ENCODE measurements around the gene JARID2.

The JARID2 gene

GRCh38 chr6:15431762-15432483 is 186.1 kb downstream of the JARID2 start:
- Histone ChIP-seq H3K9me2 (replicated peaks; ENCODE audit: insufficient read depth, low read length) (no peaks in the 10 kb centered on the region), H3F3A (ENCODE audit: insufficient read depth, low read length) (peaks cover 23% of the 10 kb centered on the region), H3K27ac (ENCODE audit: low read length) (no peak overlapping the region), H4K20me1 (ENCODE audit: insufficient read depth, low read length) (no peaks in the 10 kb centered on the region), H3K36me3 (replicated peaks; ENCODE audit: insufficient read depth, low read length) (no peaks in the 10 kb centered on the region), H3K9me3 (replicated peaks; ENCODE audit: insufficient read depth, low read length) (no peaks in the 10 kb centered on the region), H3K79me2 (ENCODE audit: low read length) (peaks cover 79% of the 10 kb centered on the region), H3K27me3 (replicated peaks; ENCODE audit: insufficient read depth, low read length) (no peaks in the 10 kb centered on the region), H3K4me2 (ENCODE audit: low read depth, low read length) (no peak overlapping the region), H3K4me3 (ENCODE audit: low read length) (no peak overlapping the region), H3K9ac (ENCODE audit: low read length) (no peak overlapping the region), H2AFZ (ENCODE audit: low read length) (no peak overlapping the region), H3K4me1 (ENCODE audit: low read length) (peaks cover 50% of the 10 kb centered on the region)
- no peak for DNase-seq
- no peak for TF ChIP-seq EZH2phosphoT487 (IDR thresholded peaks at IDR 0.05; ENCODE audit: low read length)
- TF ChIP-seq EZH2 (optimal IDR thresholded peaks at IDR 0.05; ENCODE audit: low read depth, low read length), result no peak
- TF ChIP-seq CTCF (IDR thresholded peaks at IDR 0.05; ENCODE audit: low read length), result no peak

- no peaks in the 10 kb centered on the region for H3K27me3 ChIP-seq (replicated peaks; ENCODE audit: insufficient read depth, low read length)
- no peaks in the 10 kb centered on the region for H4K20me1 ChIP-seq (ENCODE audit: insufficient read depth, low read length)
- peak overlapping the region; percentile 87; the same call in 1 of the 2 replicates for H3K27ac ChIP-seq (ENCODE audit: low read length)
- no peaks in the 10 kb centered on the region for H3K36me3 ChIP-seq (replicated peaks; ENCODE audit: insufficient read depth, low read length)
- H3K4me1 ChIP-seq (ENCODE audit: low read length), result peaks cover 49% of the 10 kb centered on the region
- no peak for TF ChIP-seq CTCF (IDR thresholded peaks at IDR 0.05; ENCODE audit: low read length)
- no peak for TF ChIP-seq EZH2 (optimal IDR thresholded peaks at IDR 0.05; ENCODE audit: low read depth, low read length)
- no peak for TF ChIP-seq EZH2phosphoT487 (IDR thresholded peaks at IDR 0.05; ENCODE audit: low read length)
- no peaks in the 10 kb centered on the region for H3K9me2 ChIP-seq (replicated peaks; ENCODE audit: insufficient read depth, low read length)
- no peak overlapping the region for H3K9ac ChIP-seq (ENCODE audit: low read length)
- H3K9me3 ChIP-seq (replicated peaks; ENCODE audit: insufficient read depth, low read length), result no peaks in the 10 kb centered on the region
- H3K4me2 ChIP-seq (ENCODE audit: low read depth, low read length), result peak overlapping the region; percentile 36
- no peak for DNase-seq
- H3K4me3 ChIP-seq (ENCODE audit: low read length), result no peak overlapping the region
- H3F3A ChIP-seq (ENCODE audit: insufficient read depth, low read length), result peaks cover 23% of the 10 kb centered on the region
- no peak overlapping the region for H2AFZ ChIP-seq (ENCODE audit: low read length)
- H3K79me2 ChIP-seq (ENCODE audit: low read length), result peaks cover 83% of the 10 kb centered on the region
Observed at GRCh38 chr6:15433511-15433861, 187.6 kb downstream of the JARID2 start.

DNA sequence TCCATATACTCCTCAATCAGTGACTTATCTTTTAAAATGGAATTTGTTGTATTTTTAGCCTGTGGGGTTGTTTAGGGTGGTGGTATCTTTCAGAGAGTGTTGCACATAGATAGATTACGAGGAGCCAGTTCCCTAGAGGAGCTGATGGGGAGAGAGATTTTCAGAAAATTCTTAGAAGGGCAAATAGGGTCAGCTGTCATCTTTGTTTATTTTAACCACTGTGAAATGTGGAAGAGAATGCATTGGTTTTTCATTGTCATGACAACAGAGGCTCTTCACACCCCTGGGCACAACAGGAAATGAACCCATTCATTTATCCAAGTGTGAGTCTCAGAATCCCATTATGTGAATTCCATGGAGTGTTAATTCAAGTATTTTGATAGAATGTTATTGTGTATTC is 188.4 kb downstream of the JARID2 start:
- Histone ChIP-seq H3K36me3 (replicated peaks; ENCODE audit: insufficient read depth, low read length) (no peaks in the 10 kb centered on the region), H3K27ac (ENCODE audit: low read length) (peak overlapping the region; percentile 87), H3K27me3 (replicated peaks; ENCODE audit: insufficient read depth, low read length) (no peaks in the 10 kb centered on the region), H2AFZ (ENCODE audit: low read length) (no peak overlapping the region), H3K9me2 (replicated peaks; ENCODE audit: insufficient read depth, low read length) (no peaks in the 10 kb centered on the region), H3K4me2 (ENCODE audit: low read depth, low read length) (peak overlapping the region; percentile 36), H3K4me1 (ENCODE audit: low read length) (peaks cover 53% of the 10 kb centered on the region), H3K4me3 (ENCODE audit: low read length) (0 out of 2 replicates have a peak overlapping the region, but pooled peaks have one; percentile 4), H3K79me2 (ENCODE audit: low read length) (peaks cover 81% of the 10 kb centered on the region), H4K20me1 (ENCODE audit: insufficient read depth, low read length) (no peaks in the 10 kb centered on the region), H3K9me3 (replicated peaks; ENCODE audit: insufficient read depth, low read length) (no peaks in the 10 kb centered on the region), H3K9ac (ENCODE audit: low read length) (peak overlapping the region; percentile 3; the same call in 1 of the 2 replicates), H3F3A (ENCODE audit: insufficient read depth, low read length) (peaks cover 23% of the 10 kb centered on the region)
- DNase-seq, result peak; percentile 26
- TF ChIP-seq CTCF (IDR thresholded peaks at IDR 0.05; ENCODE audit: low read length) (no peak), EZH2phosphoT487 (IDR thresholded peaks at IDR 0.05; ENCODE audit: low read length) (no peak), EZH2 (optimal IDR thresholded peaks at IDR 0.05; ENCODE audit: low read depth, low read length) (no peak)
